OCI-LY3 (cell line): Measurements from ENCODE around the gene AHNAK2.

Experiments used
- CTCF ChIP-seq: fragments of 200-600, 300-600 bp; sonication (generic); IDR thresholded peaks from 2 replicates; pipeline ENCODE4 v1.5.1; 2014; ENCODE audit warnings: antibody characterized with exemption, low read length, low read depth
- EZH2phosphoT487 ChIP-seq: fragments of 200-600 bp; shearing (Covaris generic); IDR thresholded peaks from 2 replicates; pipeline ENCODE4 v1.6.1; 2018; ENCODE audit warnings: antibody characterized with exemption, mixed run types, low read depth

GRCh38 chr14:104968541-104969401 is 9.4 kb downstream of the AHNAK2 start:
- TF ChIP-seq CTCF (no peak), EZH2phosphoT487 (no peak)
